Measurements from ENCODE around the gene ARID5B.

The ARID5B gene

GRCh38 chr10:62112300-62112699 lies 210.8 kb downstream of the ARID5B start:
- TF ChIP-seq GATA2 (IDR thresholded peaks at IDR 0.05; ENCODE audit: low read depth, low read length) (no peak), GATA3 (IDR thresholded peaks at IDR 0.05; ENCODE audit: low read depth, low read length) (no peak)

GRCh38 chr10:62112963-62113362 lies 211.5 kb downstream of the ARID5B start:
- TF ChIP-seq GATA2 (IDR thresholded peaks at IDR 0.05; ENCODE audit: low read depth, low read length) (no peak), GATA3 (IDR thresholded peaks at IDR 0.05; ENCODE audit: low read depth, low read length) (no peak)

- TF ChIP-seq GATA2 (IDR thresholded peaks at IDR 0.05; ENCODE audit: low read depth, low read length) (no peak), GATA3 (IDR thresholded peaks at IDR 0.05; ENCODE audit: low read depth, low read length) (no peak)
Observed at GRCh38 chr10:62113680-62114079, 212.2 kb downstream of the ARID5B start.

- no peak for TF ChIP-seq GATA2 (IDR thresholded peaks at IDR 0.05; ENCODE audit: low read depth, low read length)
- TF ChIP-seq GATA3 (IDR thresholded peaks at IDR 0.05; ENCODE audit: low read depth, low read length) = no peak
Observed at GRCh38 chr10:62115321-62115720, 213.8 kb downstream of the ARID5B start.

- TF ChIP-seq GATA3 (IDR thresholded peaks at IDR 0.05; ENCODE audit: low read depth, low read length) (no peak), GATA2 (IDR thresholded peaks at IDR 0.05; ENCODE audit: low read depth, low read length) (no peak)
Observed at GRCh38 chr10:62115842-62116241, 214.3 kb downstream of the ARID5B start.

- TF ChIP-seq GATA2 (IDR thresholded peaks at IDR 0.05; ENCODE audit: low read depth, low read length) = no peak
- TF ChIP-seq GATA3 (IDR thresholded peaks at IDR 0.05; ENCODE audit: low read depth, low read length) = no peak
Observed at GRCh38 chr10:62116896-62117295, 215.4 kb downstream of the ARID5B start.

- TF ChIP-seq GATA2 (IDR thresholded peaks at IDR 0.05; ENCODE audit: low read depth, low read length) = no peak
- TF ChIP-seq GATA3 (IDR thresholded peaks at IDR 0.05; ENCODE audit: low read depth, low read length) = no peak
Observed at GRCh38 chr10:62121187-62121530, 219.7 kb downstream of the ARID5B start.

- TF ChIP-seq GATA3 (IDR thresholded peaks at IDR 0.05; ENCODE audit: low read depth, low read length) (no peak), GATA2 (IDR thresholded peaks at IDR 0.05; ENCODE audit: low read depth, low read length) (no peak)
Observed at GRCh38 chr10:62127975-62128374, 226.5 kb downstream of the ARID5B start.

GRCh38 chr10:62130948-62131347 lies 229.4 kb downstream of the ARID5B start:
- TF ChIP-seq GATA3 (IDR thresholded peaks at IDR 0.05; ENCODE audit: low read depth, low read length) (no peak), GATA2 (IDR thresholded peaks at IDR 0.05; ENCODE audit: low read depth, low read length) (no peak)

- TF ChIP-seq GATA3 (IDR thresholded peaks at IDR 0.05; ENCODE audit: low read depth, low read length) (no peak), GATA2 (IDR thresholded peaks at IDR 0.05; ENCODE audit: low read depth, low read length) (no peak)
Observed at GRCh38 chr10:62131724-62132123, 230.2 kb downstream of the ARID5B start.

GRCh38 chr10:62133618-62134017 lies 232.1 kb downstream of the ARID5B start:
- TF ChIP-seq GATA2 (IDR thresholded peaks at IDR 0.05; ENCODE audit: low read depth, low read length) = no peak
- no peak for TF ChIP-seq GATA3 (IDR thresholded peaks at IDR 0.05; ENCODE audit: low read depth, low read length)

GRCh38 chr10:62136931-62137330 lies 235.4 kb downstream of the ARID5B start:
- TF ChIP-seq GATA3 (IDR thresholded peaks at IDR 0.05; ENCODE audit: low read depth, low read length) (no peak), GATA2 (IDR thresholded peaks at IDR 0.05; ENCODE audit: low read depth, low read length) (no peak)
